Hematopoietic multipotent progenitor cell treated with erythropoietin and hydrocortisone succinate and interleukin-3 and kit ligand, for 8 days (in vitro differentiated cells): ENCODE results near the gene PGLYRP4.
"Not testable (repeated sequence)": the region's sequence is repeated elsewhere in the genome, so short reads cannot be mapped to it uniquely, and the experiment has no call there.

Source experiments
- DNase-seq: peaks from one replicate; pipeline ENCODE4 v3.0.0-alpha.2; 2015

PGLYRP4 gene

GRCh38 chr1:153355445-153356071 is 6.9 kb upstream of the PGLYRP4 start:
- DNase-seq = peak; percentile 74

GRCh38 chr1:153354515-153355193 is 6.0 kb upstream of the PGLYRP4 start:
- no peak for DNase-seq

- DNase-seq = no peak
Measured at GRCh38 chr1:153353226-153353947, 4.7 kb upstream of the PGLYRP4 start.

GRCh38 chr1:153352523-153352922 is 3.9 kb upstream of the PGLYRP4 start:
- peak; percentile 77 for DNase-seq

- peak; percentile 40 for DNase-seq
Measured at GRCh38 chr1:153350321-153350957, 1.8 kb upstream of the PGLYRP4 start.

GRCh38 chr1:153349363-153350320 is 1.0 kb upstream of the PGLYRP4 start:
- DNase-seq = no peak

GRCh38 chr1:153347856-153348255 is 785 bp downstream of the PGLYRP4 start:
- no peak for DNase-seq

- DNase-seq = not testable (repeated sequence)
Measured at GRCh38 chr1:153347049-153347448, 1.6 kb downstream of the PGLYRP4 start.

- DNase-seq = no peak
Measured at GRCh38 chr1:153346077-153346723, 2.4 kb downstream of the PGLYRP4 start.

- no peak for DNase-seq
Measured at GRCh38 chr1:153345187-153346076, 3.2 kb downstream of the PGLYRP4 start.

- DNase-seq = peak; percentile 42
Measured at GRCh38 chr1:153344718-153345025, 4.0 kb downstream of the PGLYRP4 start.

- peak; percentile 98 for DNase-seq
Measured at GRCh38 chr1:153343811-153344717, 4.6 kb downstream of the PGLYRP4 start.

- DNase-seq = peak; percentile 14
Measured at GRCh38 chr1:153343040-153343681, 5.5 kb downstream of the PGLYRP4 start.

- DNase-seq = peak; percentile 60
Measured at GRCh38 chr1:153342178-153342577, 6.5 kb downstream of the PGLYRP4 start.

- DNase-seq = no peak
Measured at GRCh38 chr1:153341431-153341934, 7.2 kb downstream of the PGLYRP4 start.

GRCh38 chr1:153340356-153340755 is 8.3 kb downstream of the PGLYRP4 start:
- no peak for DNase-seq

GRCh38 chr1:153339802-153340201 is 8.8 kb downstream of the PGLYRP4 start:
- DNase-seq = no peak

- no peak for DNase-seq
Measured at GRCh38 chr1:153337980-153338853, 10.4 kb downstream of the PGLYRP4 start.
